GM18499 (cell line): ENCODE results near the gene MOCOS.
"Not testable (repeated sequence)": the region's sequence is repeated elsewhere in the genome, so short reads cannot be mapped to it uniquely, and the experiment has no call there.

Source experiments
- ATAC-seq: cut with Tn5 transposase; IDR thresholded peaks from one replicate; pipeline ENCODE4 v1.9.1; 2021; ENCODE audit warnings: moderate number of reproducible peaks; ENCODE audit not compliant: insufficient read depth, unreplicated experiment

Gene MOCOS

GRCh38 chr18:36199691-36200295 is 12.5 kb downstream of the MOCOS start:
- ATAC-seq: no peak

- no peak for ATAC-seq
These were observed 13.1 kb downstream of the MOCOS start for GRCh38 chr18:36200354-36200771.

GRCh38 chr18:36201765-36202164 is 14.5 kb downstream of the MOCOS start:
- ATAC-seq: no peak

GRCh38 chr18:36203360-36203895 is 16.1 kb downstream of the MOCOS start:
- no peak for ATAC-seq

GRCh38 chr18:36205166-36205565 is 17.9 kb downstream of the MOCOS start:
- no peak for ATAC-seq

GRCh38 chr18:36207303-36207702 is 20.0 kb downstream of the MOCOS start:
- no peak for ATAC-seq

- ATAC-seq: not testable (repeated sequence)
These were observed 20.7 kb downstream of the MOCOS start for GRCh38 chr18:36207969-36208368.

GRCh38 chr18:36211612-36212065 is 24.3 kb downstream of the MOCOS start:
- no peak for ATAC-seq

- ATAC-seq: no peak
These were observed 25.2 kb downstream of the MOCOS start for GRCh38 chr18:36212301-36213171.

GRCh38 chr18:36214811-36215210 is 27.5 kb downstream of the MOCOS start:
- ATAC-seq: no peak

- ATAC-seq: no peak
These were observed 28.3 kb downstream of the MOCOS start for GRCh38 chr18:36215577-36215976.

GRCh38 chr18:36217348-36217747 is 30.1 kb downstream of the MOCOS start:
- no peak for ATAC-seq

- ATAC-seq: no peak
These were observed 41.9 kb downstream of the MOCOS start for GRCh38 chr18:36229188-36229587.

GRCh38 chr18:36240510-36240909 is 53.2 kb downstream of the MOCOS start:
- ATAC-seq: not testable (repeated sequence)

GRCh38 chr18:36241831-36242230 is 54.5 kb downstream of the MOCOS start:
- ATAC-seq: no peak

- ATAC-seq: no peak
These were observed 59.7 kb downstream of the MOCOS start for GRCh38 chr18:36247036-36247435.

GRCh38 chr18:36249392-36249791 is 62.1 kb downstream of the MOCOS start:
- no peak for ATAC-seq

- no peak for ATAC-seq
These were observed 63.5 kb downstream of the MOCOS start for GRCh38 chr18:36250827-36251226.

- ATAC-seq: no peak
These were observed 67.9 kb downstream of the MOCOS start for GRCh38 chr18:36255072-36255698.

GRCh38 chr18:36256094-36256493 is 68.8 kb downstream of the MOCOS start:
- no peak for ATAC-seq

GRCh38 chr18:36262971-36263370 is 75.7 kb downstream of the MOCOS start:
- no peak for ATAC-seq
